Tibial nerve (tissue), 4 donors: ENCODE measurements around the gene SLCO4C1.

Source experiments
- EP300 ChIP-seq, 2 donors: sonication (generic); formaldehyde crosslinking; IDR thresholded peaks; one replicate each; pipeline ENCODE4 v1.6.1; 2017; ENCODE audit warnings: antibody characterized with exemption in 2 of 2, mild to moderate bottlenecking in 1 of 2
- POLR2A ChIP-seq, 2 donors: fragments of 450-650 bp; IDR thresholded peaks; one replicate each; pipeline ENCODE4 v1.6.1; 2017; ENCODE audit warnings: antibody characterized with exemption in 2 of 2, mild to moderate bottlenecking in 2 of 2, moderate library complexity in 2 of 2
- TF ChIP-seq, protein P1 (sequence below), 5 experiments: fragments of 200-600 bp in 3 of 5; fragments of 450-650 bp in 2 of 5; sonication (generic) in 3 of 5; IDR thresholded peaks; one replicate each; pipeline ENCODE4 v1.5.1; 2016 to 2019; ENCODE audit warnings: antibody characterized with exemption in 5 of 5, mild to moderate bottlenecking in 3 of 5, moderate library complexity in 2 of 5

DNA sequence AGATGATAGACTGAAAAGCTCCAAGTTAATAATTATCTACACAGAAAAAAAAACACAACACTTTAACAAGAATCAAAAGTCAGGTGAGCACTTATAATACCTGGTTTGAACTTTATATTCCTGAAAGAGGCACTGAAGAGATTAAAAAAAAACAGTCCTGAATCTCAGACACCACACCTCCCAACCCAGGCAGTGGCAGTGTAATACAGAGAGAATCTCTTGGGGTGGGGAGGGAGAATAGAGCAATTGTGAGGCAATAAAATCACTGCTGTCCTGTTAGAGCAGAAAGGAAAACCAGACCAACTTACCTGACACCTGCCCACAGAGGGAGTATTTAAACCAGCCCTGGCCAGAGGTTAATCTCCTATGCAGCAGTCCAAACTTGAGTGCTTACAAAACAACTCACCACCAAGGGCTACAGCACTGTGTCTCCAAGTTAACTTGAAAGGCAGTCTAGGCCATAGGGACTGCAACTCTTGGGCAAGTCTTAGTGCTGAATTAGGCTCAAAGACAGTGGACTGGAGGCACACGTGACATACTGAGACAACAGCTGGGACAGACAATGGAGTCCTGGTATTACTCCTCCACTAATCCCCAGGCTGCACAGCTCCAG lies 54.2 kb downstream of the SLCO4C1 start:
- TF ChIP-seq EP300 (IDR thresholded peaks at IDR 0.05): no peak
- TF ChIP-seq, protein P1, sequence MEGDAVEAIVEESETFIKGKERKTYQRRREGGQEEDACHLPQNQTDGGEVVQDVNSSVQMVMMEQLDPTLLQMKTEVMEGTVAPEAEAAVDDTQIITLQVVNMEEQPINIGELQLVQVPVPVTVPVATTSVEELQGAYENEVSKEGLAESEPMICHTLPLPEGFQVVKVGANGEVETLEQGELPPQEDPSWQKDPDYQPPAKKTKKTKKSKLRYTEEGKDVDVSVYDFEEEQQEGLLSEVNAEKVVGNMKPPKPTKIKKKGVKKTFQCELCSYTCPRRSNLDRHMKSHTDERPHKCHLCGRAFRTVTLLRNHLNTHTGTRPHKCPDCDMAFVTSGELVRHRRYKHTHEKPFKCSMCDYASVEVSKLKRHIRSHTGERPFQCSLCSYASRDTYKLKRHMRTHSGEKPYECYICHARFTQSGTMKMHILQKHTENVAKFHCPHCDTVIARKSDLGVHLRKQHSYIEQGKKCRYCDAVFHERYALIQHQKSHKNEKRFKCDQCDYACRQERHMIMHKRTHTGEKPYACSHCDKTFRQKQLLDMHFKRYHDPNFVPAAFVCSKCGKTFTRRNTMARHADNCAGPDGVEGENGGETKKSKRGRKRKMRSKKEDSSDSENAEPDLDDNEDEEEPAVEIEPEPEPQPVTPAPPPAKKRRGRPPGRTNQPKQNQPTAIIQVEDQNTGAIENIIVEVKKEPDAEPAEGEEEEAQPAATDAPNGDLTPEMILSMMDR (IDR thresholded peaks at IDR 0.05): no peak
- no peak for TF ChIP-seq POLR2A (IDR thresholded peaks at IDR 0.05)
